ENCODE results near the gene UBE2E2.

Gene UBE2E2

GRCh38 chr3:23455084-23455483 lies 252.0 kb downstream of the UBE2E2 start:
- TF ChIP-seq, protein P1, sequence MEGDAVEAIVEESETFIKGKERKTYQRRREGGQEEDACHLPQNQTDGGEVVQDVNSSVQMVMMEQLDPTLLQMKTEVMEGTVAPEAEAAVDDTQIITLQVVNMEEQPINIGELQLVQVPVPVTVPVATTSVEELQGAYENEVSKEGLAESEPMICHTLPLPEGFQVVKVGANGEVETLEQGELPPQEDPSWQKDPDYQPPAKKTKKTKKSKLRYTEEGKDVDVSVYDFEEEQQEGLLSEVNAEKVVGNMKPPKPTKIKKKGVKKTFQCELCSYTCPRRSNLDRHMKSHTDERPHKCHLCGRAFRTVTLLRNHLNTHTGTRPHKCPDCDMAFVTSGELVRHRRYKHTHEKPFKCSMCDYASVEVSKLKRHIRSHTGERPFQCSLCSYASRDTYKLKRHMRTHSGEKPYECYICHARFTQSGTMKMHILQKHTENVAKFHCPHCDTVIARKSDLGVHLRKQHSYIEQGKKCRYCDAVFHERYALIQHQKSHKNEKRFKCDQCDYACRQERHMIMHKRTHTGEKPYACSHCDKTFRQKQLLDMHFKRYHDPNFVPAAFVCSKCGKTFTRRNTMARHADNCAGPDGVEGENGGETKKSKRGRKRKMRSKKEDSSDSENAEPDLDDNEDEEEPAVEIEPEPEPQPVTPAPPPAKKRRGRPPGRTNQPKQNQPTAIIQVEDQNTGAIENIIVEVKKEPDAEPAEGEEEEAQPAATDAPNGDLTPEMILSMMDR (IDR thresholded peaks at IDR 0.05; ENCODE audit: insufficient read depth, missing control alignments) = no peak
- no peak for DNase-seq (ENCODE audit: insufficient read length, low spot score)
- no peak for FAIRE-seq

DNA sequence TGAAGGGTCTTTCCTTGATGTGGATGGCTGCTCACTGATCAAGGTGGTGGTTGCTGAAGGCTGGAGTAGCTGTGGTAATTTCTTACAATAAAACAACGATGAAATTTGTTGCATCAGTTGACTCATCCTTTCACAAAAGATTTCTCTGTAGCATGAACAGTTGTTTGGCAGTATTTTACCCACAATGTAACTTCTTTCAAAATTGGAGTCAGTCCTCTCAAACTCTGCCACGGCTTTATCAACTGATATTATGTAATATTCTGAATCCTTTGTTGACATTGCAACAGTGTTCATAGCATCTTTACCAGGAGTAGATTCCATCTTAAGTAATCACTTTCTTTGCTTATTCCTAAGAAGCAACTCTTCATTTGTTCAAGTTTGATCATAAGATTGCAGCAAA lies 252.6 kb downstream of the UBE2E2 start:
- DNase-seq (ENCODE audit: insufficient read length, low spot score) (no peak), FAIRE-seq (no peak)
- TF ChIP-seq, protein P1 (IDR thresholded peaks at IDR 0.05; ENCODE audit: insufficient read depth, missing control alignments) = no peak

DNA sequence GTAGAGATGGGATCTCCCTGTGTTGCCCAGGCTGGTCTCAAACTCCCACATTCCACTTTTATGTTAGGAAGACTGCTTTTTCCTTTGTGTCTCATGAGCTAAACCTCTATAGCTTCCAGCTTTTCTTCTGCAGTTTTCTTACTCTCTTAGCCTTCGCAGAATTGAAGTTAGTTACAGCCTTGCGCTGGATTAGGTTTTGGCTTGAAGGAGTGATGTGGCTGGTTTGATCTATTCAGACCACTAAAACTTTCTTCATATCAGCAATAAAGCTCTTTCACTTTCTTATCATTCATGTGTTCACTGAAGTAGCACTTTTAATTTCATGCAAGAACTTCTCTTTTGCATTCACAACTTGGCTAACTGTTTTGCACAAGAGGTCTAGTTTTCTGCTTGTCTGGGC lies 254.6 kb downstream of the UBE2E2 start:
- DNase-seq (ENCODE audit: insufficient read length, low spot score) = no peak
- no peak for FAIRE-seq
- TF ChIP-seq, protein P1 (IDR thresholded peaks at IDR 0.05; ENCODE audit: insufficient read depth, missing control alignments) = no peak

DNA sequence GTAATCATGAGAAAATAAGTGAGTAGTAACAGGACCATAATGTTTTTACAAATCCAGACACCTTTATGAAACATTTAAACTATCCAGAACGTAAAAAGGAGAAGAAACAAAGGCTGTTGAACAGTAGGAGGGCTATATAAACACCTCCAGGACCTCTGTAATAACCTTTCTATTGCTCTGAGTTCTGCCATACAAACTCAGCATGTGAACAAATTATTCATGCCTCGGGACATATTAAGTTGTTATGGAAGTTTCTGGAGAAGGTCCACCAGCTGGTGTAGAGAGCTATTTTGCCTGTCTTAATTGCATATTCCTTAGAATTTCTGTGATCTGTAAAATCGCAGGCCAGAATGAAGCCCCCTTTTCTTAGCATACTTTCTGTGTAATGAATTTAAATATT lies 256.3 kb downstream of the UBE2E2 start:
- no peak for FAIRE-seq
- DNase-seq (ENCODE audit: insufficient read length, low spot score) = no peak
- TF ChIP-seq, protein P1 (IDR thresholded peaks at IDR 0.05; ENCODE audit: insufficient read depth, missing control alignments) = no peak

- no peak for DNase-seq (ENCODE audit: insufficient read length, low spot score)
- FAIRE-seq = no peak
- TF ChIP-seq, protein P1 (IDR thresholded peaks at IDR 0.05; ENCODE audit: insufficient read depth, missing control alignments) = no peak
Observed at GRCh38 chr3:23459889-23460546, 256.9 kb downstream of the UBE2E2 start.

DNA sequence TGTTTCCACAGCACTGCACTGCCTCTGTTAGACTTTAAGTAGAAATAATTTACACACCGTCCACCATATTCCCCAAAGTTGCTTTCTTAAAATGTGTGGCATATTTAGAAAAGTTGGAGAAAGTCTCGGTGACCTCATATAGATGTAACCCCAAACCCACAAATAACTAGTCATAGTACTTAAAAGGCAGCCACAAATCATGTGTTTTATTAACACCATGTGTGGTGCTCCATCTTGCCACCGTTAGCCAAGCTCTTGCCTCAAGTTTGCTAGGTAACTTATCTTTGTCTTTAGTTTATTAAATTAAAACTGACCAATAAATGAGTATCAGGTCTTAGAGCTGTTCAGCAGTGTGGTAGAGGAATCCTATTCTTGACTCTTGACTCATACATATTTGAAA lies 257.9 kb downstream of the UBE2E2 start:
- no peak for DNase-seq (ENCODE audit: insufficient read length, low spot score)
- TF ChIP-seq, protein P1 (IDR thresholded peaks at IDR 0.05; ENCODE audit: insufficient read depth, missing control alignments) = no peak
- no peak for FAIRE-seq

DNA sequence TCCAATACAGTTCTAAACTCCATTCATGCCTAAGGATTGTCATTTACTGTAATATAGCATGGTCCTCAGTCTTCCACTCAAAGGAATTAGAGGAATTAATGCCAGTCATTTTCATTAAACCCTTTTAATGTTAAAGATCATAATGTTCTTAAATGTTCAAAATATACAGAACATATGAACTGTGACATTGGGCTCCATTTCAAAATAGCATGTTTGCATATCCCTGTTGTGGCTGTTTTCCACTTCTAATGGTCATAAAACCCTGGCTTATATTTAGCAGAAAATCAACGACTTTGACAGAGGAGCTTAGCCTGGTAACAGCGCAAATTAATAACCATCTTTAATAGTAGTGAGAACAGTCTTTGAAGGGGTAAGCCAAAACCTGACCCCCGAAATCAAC lies 260.7 kb downstream of the UBE2E2 start:
- no peak for DNase-seq (ENCODE audit: insufficient read length, low spot score)
- TF ChIP-seq, protein P1 (IDR thresholded peaks at IDR 0.05; ENCODE audit: insufficient read depth, missing control alignments) = no peak
- no peak for FAIRE-seq

All from D721Med (cell line).